ENCODE results near the gene GYG1. TPM values are rescaled to one million over a fixed set of nuclear protein-coding genes. Genes with fewer than 3 reads are reported as not detected.

Gene GYG1
- polyA plus RNA-seq, 2 of the 4 experiments (the other 2 are of a cell fraction): 39.6 to 59.8 TPM

DNA sequence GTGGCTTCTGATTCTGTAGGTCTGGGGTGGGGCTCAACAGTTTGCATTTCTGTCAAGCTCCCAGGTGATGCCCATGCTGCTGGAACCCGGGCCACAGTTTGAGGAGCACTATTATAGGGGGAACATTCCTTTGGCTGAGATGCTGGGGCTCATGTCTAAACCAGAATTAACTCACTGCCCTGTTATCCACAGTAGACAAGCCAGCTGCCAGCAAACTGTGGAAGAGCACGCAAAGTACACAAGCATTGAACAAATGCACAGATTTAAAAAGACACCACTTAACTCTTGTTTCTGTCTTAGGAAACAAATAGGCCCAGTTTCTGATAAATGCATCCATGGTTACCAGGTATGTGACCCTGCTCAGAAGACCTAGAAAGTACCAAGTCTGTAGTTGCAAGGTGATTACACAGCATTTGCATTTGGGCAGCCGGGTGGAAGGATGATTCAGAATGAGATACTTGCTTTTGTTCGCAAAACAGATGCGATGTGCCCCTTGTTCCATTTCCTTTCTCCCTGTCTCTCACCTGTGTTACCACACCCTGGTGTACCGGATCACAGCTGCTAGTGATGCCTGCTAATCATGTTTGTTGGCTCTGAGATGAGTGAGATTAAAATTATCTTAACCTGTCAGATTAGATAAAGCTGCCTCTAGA is 12.4 kb downstream of the GYG1 start:
- WGBS (ENCODE audit: missing lambda C conversion rate): 77% methylated on average over 6 of the region's 6 CpGs
- ChIA-PET POLR2A (no interaction called here), CTCF (no interaction called here)
- Histone ChIP-seq H3K27ac (no peak overlapping the region), H3K4me2 (no peak overlapping the region), H3K4me1 (no peaks in the 10 kb centered on the region), H3K9me3 (no peaks in the 10 kb centered on the region), H3K4me3 (no peak overlapping the region)
- TF ChIP-seq, protein P1, sequence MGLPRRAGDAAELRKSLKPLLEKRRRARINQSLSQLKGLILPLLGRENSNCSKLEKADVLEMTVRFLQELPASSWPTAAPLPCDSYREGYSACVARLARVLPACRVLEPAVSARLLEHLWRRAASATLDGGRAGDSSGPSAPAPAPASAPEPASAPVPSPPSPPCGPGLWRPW (IDR thresholded peaks at IDR 0.05): no peak
- TF ChIP-seq GATA3 (IDR thresholded peaks at IDR 0.05; ENCODE audit: borderline replicate concordance): no peak
- TF ChIP-seq CBX8 (IDR thresholded peaks at IDR 0.05): no peak
- TF ChIP-seq TFCP2L1 (CRISPR knock-in tag; IDR thresholded peaks at IDR 0.05): no peak
- no peak for TF ChIP-seq NR3C1 (IDR thresholded peaks at IDR 0.05)
- TF ChIP-seq, protein P2, sequence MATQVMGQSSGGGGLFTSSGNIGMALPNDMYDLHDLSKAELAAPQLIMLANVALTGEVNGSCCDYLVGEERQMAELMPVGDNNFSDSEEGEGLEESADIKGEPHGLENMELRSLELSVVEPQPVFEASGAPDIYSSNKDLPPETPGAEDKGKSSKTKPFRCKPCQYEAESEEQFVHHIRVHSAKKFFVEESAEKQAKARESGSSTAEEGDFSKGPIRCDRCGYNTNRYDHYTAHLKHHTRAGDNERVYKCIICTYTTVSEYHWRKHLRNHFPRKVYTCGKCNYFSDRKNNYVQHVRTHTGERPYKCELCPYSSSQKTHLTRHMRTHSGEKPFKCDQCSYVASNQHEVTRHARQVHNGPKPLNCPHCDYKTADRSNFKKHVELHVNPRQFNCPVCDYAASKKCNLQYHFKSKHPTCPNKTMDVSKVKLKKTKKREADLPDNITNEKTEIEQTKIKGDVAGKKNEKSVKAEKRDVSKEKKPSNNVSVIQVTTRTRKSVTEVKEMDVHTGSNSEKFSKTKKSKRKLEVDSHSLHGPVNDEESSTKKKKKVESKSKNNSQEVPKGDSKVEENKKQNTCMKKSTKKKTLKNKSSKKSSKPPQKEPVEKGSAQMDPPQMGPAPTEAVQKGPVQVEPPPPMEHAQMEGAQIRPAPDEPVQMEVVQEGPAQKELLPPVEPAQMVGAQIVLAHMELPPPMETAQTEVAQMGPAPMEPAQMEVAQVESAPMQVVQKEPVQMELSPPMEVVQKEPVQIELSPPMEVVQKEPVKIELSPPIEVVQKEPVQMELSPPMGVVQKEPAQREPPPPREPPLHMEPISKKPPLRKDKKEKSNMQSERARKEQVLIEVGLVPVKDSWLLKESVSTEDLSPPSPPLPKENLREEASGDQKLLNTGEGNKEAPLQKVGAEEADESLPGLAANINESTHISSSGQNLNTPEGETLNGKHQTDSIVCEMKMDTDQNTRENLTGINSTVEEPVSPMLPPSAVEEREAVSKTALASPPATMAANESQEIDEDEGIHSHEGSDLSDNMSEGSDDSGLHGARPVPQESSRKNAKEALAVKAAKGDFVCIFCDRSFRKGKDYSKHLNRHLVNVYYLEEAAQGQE (IDR thresholded peaks at IDR 0.05): no peak
- no peak for TF ChIP-seq RARB (CRISPR knock-in tag; IDR thresholded peaks at IDR 0.05)
- TF ChIP-seq, protein P3, sequence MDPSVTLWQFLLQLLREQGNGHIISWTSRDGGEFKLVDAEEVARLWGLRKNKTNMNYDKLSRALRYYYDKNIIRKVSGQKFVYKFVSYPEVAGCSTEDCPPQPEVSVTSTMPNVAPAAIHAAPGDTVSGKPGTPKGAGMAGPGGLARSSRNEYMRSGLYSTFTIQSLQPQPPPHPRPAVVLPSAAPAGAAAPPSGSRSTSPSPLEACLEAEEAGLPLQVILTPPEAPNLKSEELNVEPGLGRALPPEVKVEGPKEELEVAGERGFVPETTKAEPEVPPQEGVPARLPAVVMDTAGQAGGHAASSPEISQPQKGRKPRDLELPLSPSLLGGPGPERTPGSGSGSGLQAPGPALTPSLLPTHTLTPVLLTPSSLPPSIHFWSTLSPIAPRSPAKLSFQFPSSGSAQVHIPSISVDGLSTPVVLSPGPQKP (IDR thresholded peaks at IDR 0.05; ENCODE audit: low read depth, low read length): no peak
- TF ChIP-seq KDM1A (IDR thresholded peaks at IDR 0.05; ENCODE audit: low read depth): no peak
- no peak for TF ChIP-seq HOXA7 (CRISPR knock-in tag; IDR thresholded peaks at IDR 0.05)
- TF ChIP-seq KDM5A (IDR thresholded peaks at IDR 0.05): no peak
- no peak for TF ChIP-seq EHF (CRISPR knock-in tag; IDR thresholded peaks at IDR 0.05)
- peak in 1 of 2 experiments; percentile 30; a peak in 1 of 6 replicates for ATAC-seq
- DNase-seq (ENCODE audit: low read depth in 1 of 2, low spot score in 1 of 2): no peak
- no peak for FAIRE-seq

DNA sequence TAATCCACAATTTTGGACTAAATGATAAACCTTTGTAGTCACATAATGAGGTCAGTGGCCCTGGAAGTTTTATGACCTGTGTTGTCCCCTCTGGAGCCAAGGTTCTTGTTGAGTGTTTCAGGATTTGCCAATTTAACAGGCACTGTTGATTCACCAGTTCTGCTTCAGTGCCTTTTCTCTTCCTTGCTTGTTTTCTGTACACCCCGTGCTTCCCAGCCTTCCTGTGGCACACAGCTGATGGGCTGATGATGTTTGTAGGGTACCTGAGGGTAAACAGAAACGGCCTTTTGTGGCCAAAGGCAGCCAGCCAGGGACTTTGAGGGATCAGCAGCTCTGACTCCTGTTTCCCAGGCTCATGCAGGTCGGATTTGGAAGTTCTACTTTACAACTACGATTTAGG is 13.3 kb downstream of the GYG1 start:
- POLR2A ChIA-PET: no interaction called here
- H3K27ac ChIP-seq: no peak overlapping the region
- H3K4me2 ChIP-seq: no peak overlapping the region
- ATAC-seq: no peak
- no peaks in the 10 kb centered on the region for H3K9me3 ChIP-seq
- 57% methylated on average over 4 of the region's 4 CpGs for WGBS (ENCODE audit: missing lambda C conversion rate)
- H3K4me1 ChIP-seq: no peaks in the 10 kb centered on the region
- TF ChIP-seq ZNF302 (CRISPR knock-in tag; IDR thresholded peaks at IDR 0.05) (no peak), MYC (IDR thresholded peaks at IDR 0.05; ENCODE audit: borderline replicate concordance, low read length) (no peak), ZFP36 (IDR thresholded peaks at IDR 0.05; ENCODE audit: borderline replicate concordance, partially characterized antibody) (no peak), POLR2AphosphoS2 (conservative IDR thresholded peaks at IDR 0.05; ENCODE audit: low read length) (no peak), RNF2 (IDR thresholded peaks at IDR 0.05; ENCODE audit: borderline replicate concordance, low read depth) (no peak), EP300 (IDR thresholded peaks at IDR 0.05) (no peak), HDAC2 (IDR thresholded peaks at IDR 0.05) (no peak), TFCP2L1 (CRISPR knock-in tag; IDR thresholded peaks at IDR 0.05) (no peak), GATA3 (IDR thresholded peaks at IDR 0.05; ENCODE audit: borderline replicate concordance) (no peak), CHD2 (IDR thresholded peaks at IDR 0.05; ENCODE audit: low read length, partially characterized antibody) (no peak)
- TF ChIP-seq, protein P4, sequence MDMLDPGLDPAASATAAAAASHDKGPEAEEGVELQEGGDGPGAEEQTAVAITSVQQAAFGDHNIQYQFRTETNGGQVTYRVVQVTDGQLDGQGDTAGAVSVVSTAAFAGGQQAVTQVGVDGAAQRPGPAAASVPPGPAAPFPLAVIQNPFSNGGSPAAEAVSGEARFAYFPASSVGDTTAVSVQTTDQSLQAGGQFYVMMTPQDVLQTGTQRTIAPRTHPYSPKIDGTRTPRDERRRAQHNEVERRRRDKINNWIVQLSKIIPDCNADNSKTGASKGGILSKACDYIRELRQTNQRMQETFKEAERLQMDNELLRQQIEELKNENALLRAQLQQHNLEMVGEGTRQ (IDR thresholded peaks at IDR 0.05): no peak
- TF ChIP-seq, protein P5, sequence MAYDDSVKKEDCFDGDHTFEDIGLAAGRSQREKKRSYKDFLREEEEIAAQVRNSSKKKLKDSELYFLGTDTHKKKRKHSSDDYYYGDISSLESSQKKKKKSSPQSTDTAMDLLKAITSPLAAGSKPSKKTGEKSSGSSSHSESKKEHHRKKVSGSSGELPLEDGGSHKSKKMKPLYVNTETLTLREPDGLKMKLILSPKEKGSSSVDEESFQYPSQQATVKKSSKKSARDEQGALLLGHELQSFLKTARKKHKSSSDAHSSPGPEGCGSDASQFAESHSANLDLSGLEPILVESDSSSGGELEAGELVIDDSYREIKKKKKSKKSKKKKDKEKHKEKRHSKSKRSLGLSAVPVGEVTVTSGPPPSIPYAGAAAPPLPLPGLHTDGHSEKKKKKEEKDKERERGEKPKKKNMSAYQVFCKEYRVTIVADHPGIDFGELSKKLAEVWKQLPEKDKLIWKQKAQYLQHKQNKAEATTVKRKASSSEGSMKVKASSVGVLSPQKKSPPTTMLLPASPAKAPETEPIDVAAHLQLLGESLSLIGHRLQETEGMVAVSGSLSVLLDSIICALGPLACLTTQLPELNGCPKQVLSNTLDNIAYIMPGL (CRISPR knock-in tag; IDR thresholded peaks at IDR 0.05; ENCODE audit: borderline replicate concordance): no peak
- no peak for FAIRE-seq
- CTCF ChIA-PET: no interaction called here
- no peak for DNase-seq (ENCODE audit: low read depth in 1 of 2, low spot score in 1 of 2)
- H3K4me3 ChIP-seq: no peak overlapping the region
